HG03439 (cell line): Measurements from ENCODE around the gene CYP4F2.
A peak's percentile ranks its signal among the peaks of the same experiment; 100 is the strongest.
"Not testable (repeated sequence)": the region's sequence is repeated elsewhere in the genome, so short reads cannot be mapped to it uniquely, and the experiment has no call there.

Experiments
- ATAC-seq: cut with Tn5 transposase; IDR thresholded peaks from one replicate; pipeline ENCODE4 v1.9.1; 2021; ENCODE audit warnings: mild to moderate bottlenecking, moderate library complexity; ENCODE audit not compliant: unreplicated experiment

CYP4F2 gene

GRCh38 chr19:15859187-15859586, 38.7 kb downstream of the CYP4F2 start:
- ATAC-seq = no peak

GRCh38 chr19:15850385-15850784, 47.5 kb downstream of the CYP4F2 start:
- no peak for ATAC-seq

GRCh38 chr19:15846923-15847322, 51.0 kb downstream of the CYP4F2 start:
- ATAC-seq = no peak

- not testable (repeated sequence) for ATAC-seq
Observed at GRCh38 chr19:15843894-15844222, 54.0 kb downstream of the CYP4F2 start.

GRCh38 chr19:15843203-15843893, 54.5 kb downstream of the CYP4F2 start:
- no peak for ATAC-seq

GRCh38 chr19:15841875-15842569, 55.9 kb downstream of the CYP4F2 start:
- no peak for ATAC-seq

GRCh38 chr19:15840833-15841232, 57.0 kb downstream of the CYP4F2 start:
- no peak for ATAC-seq

GRCh38 chr19:15839888-15840287, 58.0 kb downstream of the CYP4F2 start:
- ATAC-seq = not testable (repeated sequence)

GRCh38 chr19:15838351-15838750, 59.5 kb downstream of the CYP4F2 start:
- no peak for ATAC-seq

- ATAC-seq = peak; percentile 15
Observed at GRCh38 chr19:15837221-15837731, 60.6 kb downstream of the CYP4F2 start.

- ATAC-seq = peak; percentile 96
Observed at GRCh38 chr19:15836330-15837220, 61.3 kb downstream of the CYP4F2 start.

- not testable (repeated sequence) for ATAC-seq
Observed at GRCh38 chr19:15835565-15836329, 62.1 kb downstream of the CYP4F2 start.

- not testable (repeated sequence) for ATAC-seq
Observed at GRCh38 chr19:15834232-15834631, 63.6 kb downstream of the CYP4F2 start.

- ATAC-seq = no peak
Observed at GRCh38 chr19:15831626-15832025, 66.2 kb downstream of the CYP4F2 start.

GRCh38 chr19:15829786-15830185, 68.1 kb downstream of the CYP4F2 start:
- ATAC-seq = no peak

- no peak for ATAC-seq
Observed at GRCh38 chr19:15829306-15829698, 68.6 kb downstream of the CYP4F2 start.

- ATAC-seq = not testable (repeated sequence)
Observed at GRCh38 chr19:15828611-15829305, 69.1 kb downstream of the CYP4F2 start.

GRCh38 chr19:15828121-15828610, 69.7 kb downstream of the CYP4F2 start:
- no peak for ATAC-seq
